GM18508 (cell line): ENCODE results near the gene ARL4D.
A peak's percentile ranks its signal among the peaks of the same experiment; 100 is the strongest.
"Not testable (repeated sequence)": the region's sequence is repeated elsewhere in the genome, so short reads cannot be mapped to it uniquely, and the experiment has no call there.

Experiments used
- ATAC-seq: cut with Tn5 transposase; IDR thresholded peaks from one replicate; pipeline ENCODE4 v1.9.1; 2021; ENCODE audit warnings: moderate number of reproducible peaks; ENCODE audit not compliant: insufficient read depth, unreplicated experiment

The ARL4D gene

GRCh38 chr17:43398724-43399595, at the start of gene ARL4D:
TSS of gene ARL4D (plus strand) at chr17:43398993. CDS start at chr17:43399733, 740 bp downstream.
- ATAC-seq, result no peak

- no peak for ATAC-seq
These were observed 49.7 kb upstream of the ARL4D start for GRCh38 chr17:43349142-43349541.

GRCh38 chr17:43350888-43351361, 47.9 kb upstream of the ARL4D start:
- ATAC-seq, result no peak

GRCh38 chr17:43351691-43352090, 47.1 kb upstream of the ARL4D start:
- ATAC-seq, result no peak

GRCh38 chr17:43352579-43353331, 46.0 kb upstream of the ARL4D start:
- ATAC-seq, result no peak

- no peak for ATAC-seq
These were observed 45.4 kb upstream of the ARL4D start for GRCh38 chr17:43353393-43353792.

- no peak for ATAC-seq
These were observed 44.4 kb upstream of the ARL4D start for GRCh38 chr17:43354371-43354770.

GRCh38 chr17:43356450-43356849, 42.3 kb upstream of the ARL4D start:
- no peak for ATAC-seq

GRCh38 chr17:43356999-43357398, 41.8 kb upstream of the ARL4D start:
- ATAC-seq, result no peak

- no peak for ATAC-seq
These were observed 39.2 kb upstream of the ARL4D start for GRCh38 chr17:43359469-43360110.

GRCh38 chr17:43360376-43360738, 38.4 kb upstream of the ARL4D start:
- ATAC-seq, result peak; percentile 22

- ATAC-seq, result peak; percentile 56
These were observed 37.9 kb upstream of the ARL4D start for GRCh38 chr17:43360739-43361505.

GRCh38 chr17:43363181-43363925, 35.4 kb upstream of the ARL4D start:
- ATAC-seq, result no peak

GRCh38 chr17:43363926-43364285, 34.9 kb upstream of the ARL4D start:
- no peak for ATAC-seq

- no peak for ATAC-seq
These were observed 33.4 kb upstream of the ARL4D start for GRCh38 chr17:43365356-43365755.

GRCh38 chr17:43365921-43366320, 32.9 kb upstream of the ARL4D start:
- ATAC-seq, result not testable (repeated sequence)

GRCh38 chr17:43366891-43367736, 31.7 kb upstream of the ARL4D start:
- no peak for ATAC-seq

- peak; percentile 28 for ATAC-seq
These were observed 31.0 kb upstream of the ARL4D start for GRCh38 chr17:43367737-43368242.
